NCI-H1105 treated with DMSO at 0.1 percent for 48 hours (cell line): ENCODE data around the gene PLVAP.
"Not testable (repeated sequence)": the region's sequence is repeated elsewhere in the genome, so short reads cannot be mapped to it uniquely, and the experiment has no call there.

Experiments
- DNase-seq: peaks from one replicate; lab custom pipeline; 2025; lab: John Stamatoyannopoulos, UW

The PLVAP gene

GRCh38 chr19:17398902-17399527 is 21.9 kb upstream of the PLVAP start:
- DNase-seq, result no peak

DNA sequence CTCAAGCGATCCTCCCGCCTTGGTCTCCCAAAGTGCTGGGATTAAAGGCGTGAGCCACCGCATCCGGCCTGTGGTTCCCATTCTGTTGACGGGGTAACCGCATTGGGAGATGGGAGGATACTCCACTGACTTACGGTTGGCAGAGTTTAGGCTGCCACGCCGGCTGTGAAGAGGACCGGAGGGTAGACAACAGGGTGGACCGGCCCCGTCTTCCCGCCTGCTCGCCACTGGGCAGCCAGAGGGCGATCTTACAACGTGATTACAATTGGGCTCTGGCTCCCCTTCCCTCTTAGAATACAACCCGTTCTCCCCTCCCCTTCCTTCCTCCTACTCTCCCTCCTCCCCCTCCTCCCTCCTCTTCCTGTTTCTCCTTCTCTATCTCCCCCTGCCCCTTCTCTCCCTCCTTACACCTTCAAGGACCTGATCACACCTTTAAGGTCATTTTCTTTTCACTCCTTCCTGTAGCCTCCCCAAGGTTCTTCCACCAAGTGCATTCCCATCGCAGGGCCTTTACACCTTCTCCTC is 17.8 kb upstream of the PLVAP start:
- DNase-seq, result no peak

DNA sequence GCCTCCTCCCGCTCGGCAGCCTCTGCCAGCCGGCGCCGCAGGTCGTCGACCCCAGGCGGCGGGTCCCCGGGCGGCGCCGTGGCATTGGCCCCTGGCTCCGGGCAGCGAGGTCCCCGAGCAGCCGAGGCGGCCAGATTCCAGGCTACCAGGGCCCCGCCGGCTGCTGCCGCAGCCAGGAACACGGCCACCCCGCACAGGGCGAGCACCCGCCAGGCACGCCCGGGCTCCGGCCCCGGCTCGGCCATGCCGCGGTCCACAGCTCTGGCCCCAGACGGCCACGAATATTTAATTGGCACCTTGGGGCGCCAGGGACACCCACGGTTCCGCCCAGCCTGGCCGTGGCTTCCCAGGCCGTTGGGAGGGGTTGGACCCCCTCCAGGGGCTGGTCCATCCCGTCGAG is 16.8 kb upstream of the PLVAP start, which contains the start of gene CCDC194:
Gene CCDC194 (minus strand): TSS at position 283 of the 400 bp plus-strand sequence. CDS start 38 bp downstream, at position 245.
- DNase-seq, result no peak

DNA sequence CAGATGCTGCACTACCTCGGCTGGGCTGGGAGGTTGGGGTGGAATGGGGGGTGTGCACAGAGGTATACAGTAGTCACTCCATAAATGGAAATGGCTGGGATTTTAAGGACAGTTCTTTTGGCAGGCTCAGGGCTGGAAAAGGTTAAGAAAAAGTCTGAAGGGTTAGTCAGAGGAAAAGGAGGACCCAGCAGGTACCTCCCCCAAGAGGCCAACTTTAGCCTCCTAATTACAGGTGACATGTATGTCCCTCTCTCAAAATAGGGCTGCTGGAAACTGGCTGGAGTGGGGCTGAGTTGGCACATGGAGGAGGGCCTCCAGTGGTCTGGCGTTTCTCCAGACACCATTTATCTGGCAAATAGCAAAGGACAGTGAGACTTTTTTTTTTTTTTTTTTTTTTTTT is 15.9 kb upstream of the PLVAP start:
- DNase-seq, result no peak

DNA sequence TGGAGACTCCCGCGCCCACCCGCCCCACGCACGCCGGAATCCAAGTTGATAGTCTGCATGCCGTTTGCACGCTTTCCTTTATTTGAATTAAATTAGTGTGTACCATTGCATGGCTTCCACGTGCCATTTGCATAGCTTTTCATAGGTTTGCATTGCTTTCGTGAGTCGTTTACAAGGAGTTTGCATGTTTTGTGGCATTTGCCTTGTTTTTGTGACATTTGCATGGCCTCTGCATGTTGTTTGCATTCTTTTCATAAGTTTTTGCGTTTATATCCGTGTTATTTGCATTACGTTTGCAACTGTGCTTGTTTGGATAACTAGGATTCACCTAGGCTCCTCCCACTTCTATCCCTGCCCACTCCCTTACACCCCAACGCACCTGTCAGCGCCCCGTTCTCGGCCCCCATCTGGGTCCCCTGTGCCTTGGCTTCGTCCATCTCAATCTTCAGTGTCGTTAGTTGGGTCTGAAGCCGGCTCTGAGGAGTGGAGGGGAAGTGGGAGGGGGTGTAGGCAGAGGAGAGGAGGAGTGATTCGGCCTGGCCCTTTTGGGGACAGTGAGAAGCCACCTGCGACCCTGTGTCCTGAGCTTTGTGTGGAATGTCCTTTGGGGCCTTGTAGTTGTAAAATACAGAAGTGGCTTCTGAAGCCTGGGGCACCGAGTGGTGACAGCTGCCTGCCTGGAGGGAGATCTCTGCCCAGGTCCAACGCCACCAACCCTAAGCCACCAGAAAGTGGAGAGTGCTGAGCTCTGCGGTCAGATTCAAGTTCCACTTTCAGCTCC is 14.4 kb upstream of the PLVAP start:
- DNase-seq, result no peak

- peak; percentile 83 for DNase-seq
Measured at GRCh38 chr19:17390665-17391370, 13.7 kb upstream of the PLVAP start.

DNA sequence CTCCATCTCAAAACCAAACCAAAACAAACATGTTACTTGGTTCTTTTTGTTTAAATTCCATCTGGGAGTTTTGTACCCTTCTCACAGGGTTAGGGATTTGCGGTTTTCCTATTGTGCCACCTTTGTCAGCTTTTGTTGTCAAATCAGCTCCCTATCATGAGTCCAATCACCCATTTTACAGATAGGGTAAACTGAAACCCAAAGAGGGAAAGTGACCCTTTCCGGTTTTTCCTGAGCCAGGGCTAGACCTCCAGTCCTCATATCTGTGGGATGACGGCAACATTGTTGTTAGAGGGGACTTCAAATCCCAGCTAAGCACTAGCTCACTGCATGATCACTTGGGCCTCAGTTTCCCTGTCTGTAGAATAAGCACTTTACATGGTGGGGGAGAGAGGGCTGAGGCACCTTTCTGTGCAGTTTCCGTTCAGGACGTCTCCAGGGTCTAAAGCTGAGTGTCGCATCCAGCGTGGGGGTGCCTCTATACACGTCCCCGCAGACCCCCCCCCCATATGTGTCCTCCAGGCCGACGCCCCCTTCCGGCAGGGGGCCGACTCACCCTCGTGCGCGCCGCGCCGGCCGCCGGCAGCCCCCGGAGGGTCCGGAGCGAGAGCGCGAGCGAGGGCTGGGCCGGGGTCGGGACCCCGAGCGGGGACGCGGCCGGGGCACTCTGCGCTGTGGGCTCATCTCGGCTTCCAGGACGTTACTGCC is 13.0 kb upstream of the PLVAP start:
- DNase-seq, result no peak

DNA sequence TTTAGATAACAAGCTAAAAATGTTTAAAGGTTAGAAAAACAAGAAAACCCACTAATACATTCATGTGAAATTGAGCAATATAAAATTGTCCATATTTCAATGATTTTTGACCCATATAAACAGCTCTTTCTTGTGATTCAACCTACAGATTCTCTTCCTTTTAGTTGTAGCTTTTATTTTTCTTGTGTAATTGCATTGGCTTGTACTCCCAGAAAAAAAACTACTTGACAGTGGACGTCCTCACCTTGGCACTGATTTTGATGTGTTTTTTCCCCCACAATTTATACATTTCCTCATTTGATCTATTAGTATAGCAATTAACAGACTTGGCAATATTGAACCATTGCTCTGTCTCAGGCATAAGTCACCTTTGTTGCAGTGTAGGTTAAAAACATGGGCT is 12.1 kb upstream of the PLVAP start:
- no peak for DNase-seq

- DNase-seq, result no peak
Measured at GRCh38 chr19:17385878-17386611, 8.9 kb upstream of the PLVAP start.

DNA sequence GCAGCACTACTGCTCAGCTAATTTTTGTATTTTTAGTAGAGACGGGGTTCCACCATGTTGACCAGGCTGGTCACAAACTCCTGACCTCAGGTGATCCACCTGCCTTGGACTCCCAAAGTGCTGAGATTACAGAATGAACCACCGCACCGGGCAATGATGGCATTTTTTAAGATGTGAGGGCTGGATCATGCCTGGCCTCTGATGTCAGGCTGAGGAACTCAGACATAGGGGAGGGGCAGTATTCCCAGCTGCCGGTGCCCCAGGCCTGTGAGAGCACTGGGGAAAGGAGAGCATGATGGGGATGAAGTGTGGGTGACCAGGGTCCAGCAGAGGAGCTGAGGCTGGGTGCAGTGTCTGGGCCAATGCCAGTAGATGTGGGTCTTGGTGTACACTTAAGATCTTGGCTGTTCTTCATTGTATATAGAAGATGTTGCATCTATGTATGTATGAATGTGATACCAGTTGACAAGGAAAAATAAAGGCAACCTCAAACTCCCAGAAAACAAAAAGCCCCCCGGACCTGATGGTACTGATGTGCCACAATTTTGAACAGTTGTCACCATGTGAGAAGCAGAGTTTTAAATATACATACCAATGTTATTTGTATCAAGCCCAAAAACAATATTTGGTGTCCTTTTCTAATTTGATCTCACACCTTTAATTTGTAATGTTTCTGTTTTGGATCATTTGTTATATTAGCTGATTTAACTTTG is 3.4 kb upstream of the PLVAP start:
- no peak for DNase-seq

DNA sequence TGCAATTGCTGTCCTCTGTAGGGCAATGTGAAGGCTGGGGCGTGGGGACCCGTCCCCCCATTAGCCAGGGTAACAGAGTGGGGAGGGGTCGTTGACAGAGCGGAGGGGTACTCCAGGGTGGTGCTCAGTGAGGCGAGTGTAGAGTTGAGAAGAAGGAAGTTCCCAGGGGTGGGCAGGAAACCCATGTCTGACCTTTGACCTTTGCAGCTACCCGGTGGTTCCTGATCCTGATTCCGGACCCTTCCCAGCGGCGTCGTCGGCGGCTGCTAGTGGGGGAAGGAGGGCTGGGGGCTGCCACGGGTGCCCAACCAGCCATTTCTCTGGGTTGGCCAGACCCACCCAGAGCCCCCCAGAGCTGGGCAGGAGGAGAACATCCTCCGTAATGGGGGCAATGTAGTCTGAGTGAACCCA is 2.1 kb upstream of the PLVAP start:
- DNase-seq, result no peak

GRCh38 chr19:17378271-17378670 is 1.1 kb upstream of the PLVAP start:
- no peak for DNase-seq

DNA sequence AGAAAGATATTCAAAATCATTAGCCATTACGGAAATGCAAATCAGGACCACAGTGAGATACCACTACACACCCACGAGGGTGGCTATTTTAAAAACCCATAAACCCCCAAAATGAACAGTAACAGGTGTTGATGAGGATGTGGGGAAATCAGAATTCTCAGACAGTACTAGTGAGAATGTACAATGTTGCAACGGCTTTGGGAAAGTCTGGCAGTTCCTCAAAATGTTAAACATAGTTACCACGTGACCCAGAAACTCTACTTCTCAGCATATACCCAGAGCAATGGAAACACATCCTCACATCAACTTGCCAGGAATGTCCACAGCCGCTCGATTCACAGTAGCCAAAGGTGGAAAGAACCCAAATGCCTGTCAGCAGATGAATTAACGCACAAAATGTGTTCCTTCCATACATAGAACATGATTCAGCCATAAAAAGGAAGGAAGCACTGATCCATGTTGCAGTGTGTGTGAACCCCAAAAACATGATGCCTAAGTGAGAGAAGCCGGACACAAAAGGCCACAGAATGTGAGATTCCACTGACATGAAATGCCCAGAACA is 7.0 kb downstream of the PLVAP start:
- no peak for DNase-seq

GRCh38 chr19:17365361-17365760 is 11.8 kb downstream of the PLVAP start:
- no peak for DNase-seq

DNA sequence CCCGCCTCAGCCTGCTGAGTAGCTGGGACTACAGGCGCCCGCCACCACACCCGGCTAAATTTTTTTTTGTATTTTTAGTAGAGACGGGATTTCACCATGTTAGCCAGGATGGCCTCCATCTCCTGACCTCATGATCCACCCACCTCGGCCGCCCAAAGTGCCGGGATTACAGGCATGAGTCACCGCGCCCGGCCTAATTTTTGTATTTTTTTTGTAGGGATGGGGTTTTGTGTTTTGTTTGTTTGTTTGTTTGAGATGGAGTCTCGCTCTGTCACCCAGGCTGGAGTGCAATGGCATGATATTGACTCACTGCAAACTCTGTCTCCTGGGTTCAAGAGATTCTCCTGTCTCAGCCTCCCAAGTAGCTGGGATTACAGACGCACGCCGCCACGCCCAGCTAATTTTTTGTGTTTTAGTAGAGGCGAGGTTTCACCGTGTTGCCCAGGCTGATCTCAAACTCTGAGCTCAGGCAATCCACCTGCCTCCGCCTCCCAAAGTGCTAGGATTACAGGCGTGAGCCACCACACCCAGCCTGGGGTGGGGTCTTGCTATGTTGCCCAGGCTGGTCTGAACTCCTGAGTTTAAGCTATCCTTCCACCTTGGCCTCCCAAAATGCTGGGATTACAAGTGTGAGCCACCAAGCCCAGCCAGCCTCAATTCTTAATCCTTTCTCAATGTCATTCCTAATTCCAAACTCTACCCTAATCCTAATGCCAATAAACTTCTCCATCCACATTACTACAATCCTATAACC is 13.1 kb downstream of the PLVAP start:
- not testable (repeated sequence) for DNase-seq

GRCh38 chr19:17359905-17360800 is 17.0 kb downstream of the PLVAP start:
- no peak for DNase-seq

- no peak for DNase-seq
Measured at GRCh38 chr19:17358395-17358794, 18.7 kb downstream of the PLVAP start.

GRCh38 chr19:17357724-17358123 is 19.4 kb downstream of the PLVAP start:
- no peak for DNase-seq
